OCI-LY1 (cell line): ENCODE measurements around the gene SGTB.

Experiments
- H2AFZ ChIP-seq: fragments of 200-600 bp; sonication (generic), shearing (Covaris generic); 2 replicates; pipeline ENCODE4 v1.6.0; 2014; ENCODE audit warnings: antibody characterized with exemption, mild to moderate bottlenecking, low read length
- H3F3A ChIP-seq: fragments of 200-600 bp; sonication (generic), shearing (Covaris generic); 2 replicates; pipeline ENCODE4 v1.6.0; 2014; ENCODE audit warnings: mild to moderate bottlenecking, antibody characterized with exemption, low read length, moderate library complexity; ENCODE audit not compliant: insufficient read depth
- H3K27ac ChIP-seq: fragments of 200-600 bp; sonication (generic); 2 replicates; pipeline ENCODE4 v1.5.1; 2014; ENCODE audit warnings: low read length, mixed run types, mild to moderate bottlenecking, low read depth; ENCODE audit not compliant: poor library complexity, severe bottlenecking
- H3K27me3 ChIP-seq: fragments of 200-600 bp; sonication (generic); 2 replicates; pipeline ENCODE4 v1.6.0; 2014; ENCODE audit warnings: antibody characterized with exemption, mild to moderate bottlenecking, low read length, moderate library complexity; ENCODE audit not compliant: insufficient read depth
- H3K36me3 ChIP-seq: fragments of 200-600 bp; sonication (generic); 2 replicates; pipeline ENCODE4 v1.6.1; 2014; ENCODE audit warnings: mild to moderate bottlenecking, antibody characterized with exemption, low read length, moderate library complexity, mixed read lengths; ENCODE audit not compliant: insufficient read depth
- H3K4me1 ChIP-seq: fragments of 200-600 bp; sonication (generic); 2 replicates; pipeline ENCODE4 v1.5.1; 2014; ENCODE audit warnings: mild to moderate bottlenecking, low read length, moderate library complexity; ENCODE audit not compliant: insufficient read depth, severe bottlenecking
- H3K4me2 ChIP-seq: fragments of 200-600 bp; sonication (generic), shearing (Covaris generic); 2 replicates; pipeline ENCODE4 v1.6.1; 2014; ENCODE audit warnings: low read length
- H3K4me3 ChIP-seq: fragments of 200-600 bp; sonication (generic); 2 replicates; pipeline ENCODE4 v1.5.1; 2014; ENCODE audit warnings: low read length, low read depth, mild to moderate bottlenecking, mixed read lengths; ENCODE audit not compliant: poor library complexity, severe bottlenecking
- H3K79me2 ChIP-seq: fragments of 200-600 bp; shearing (Covaris generic); 2 replicates; pipeline ENCODE4 v1.6.1; 2016; ENCODE audit warnings: mixed run types, low read length, mixed read lengths; ENCODE audit not compliant: insufficient read depth
- H3K9ac ChIP-seq: fragments of 200-600 bp; sonication (generic), shearing (Covaris generic); 2 replicates; pipeline ENCODE4 v1.6.1; 2014; ENCODE audit warnings: mild to moderate bottlenecking, low read length, mixed read lengths
- H3K9me2 ChIP-seq: fragments of 200-600 bp; sonication (generic), shearing (Covaris generic); 2 replicates; pipeline ENCODE4 v1.6.1; 2014; ENCODE audit warnings: low read depth, mild to moderate bottlenecking, low read length, mixed read lengths
- H3K9me3 ChIP-seq: fragments of 200-600 bp; shearing (Covaris generic); 2 replicates; pipeline ENCODE4 v1.6.1; 2014; ENCODE audit warnings: low read length, mixed read lengths
- H4K20me1 ChIP-seq: fragments of 200-600 bp; sonication (generic), shearing (Covaris generic); 2 replicates; pipeline ENCODE4 v1.6.0; 2016; ENCODE audit warnings: mild to moderate bottlenecking, low read length; ENCODE audit not compliant: insufficient read depth
- CTCF ChIP-seq: fragments of 200-600 bp; sonication (generic), shearing (Covaris generic); IDR thresholded peaks from 2 replicates; pipeline ENCODE4 v1.5.1; 2017; ENCODE audit warnings: mild to moderate bottlenecking, antibody characterized with exemption, low read length, moderate library complexity, mixed read lengths
- EZH2 ChIP-seq: fragments of 200-600 bp; sonication (generic), shearing (Covaris generic); IDR thresholded peaks from 2 replicates; pipeline ENCODE4 v1.8.0; 2017; ENCODE audit warnings: borderline replicate concordance, mixed run types, mild to moderate bottlenecking, antibody characterized with exemption, low read length, moderate library complexity, mixed read lengths

The SGTB gene

GRCh38 chr5:65640240-65640639 is 81.7 kb downstream of the SGTB start:
- H3K9me3 ChIP-seq: no peaks in the 10 kb centered on the region
- H3K27me3 ChIP-seq: no peaks in the 10 kb centered on the region
- no peak overlapping the region for H3K9ac ChIP-seq
- no peaks in the 10 kb centered on the region for H3K9me2 ChIP-seq
- TF ChIP-seq CTCF (no peak), EZH2 (no peak)
- H3K79me2 ChIP-seq: no peaks in the 10 kb centered on the region
- H3K4me1 ChIP-seq: no peaks in the 10 kb centered on the region
- peaks cover 49% of the 10 kb centered on the region for H3K36me3 ChIP-seq
- no peak overlapping the region for H3K4me2 ChIP-seq
- H2AFZ ChIP-seq: no peak overlapping the region
- no peaks in the 10 kb centered on the region for H3F3A ChIP-seq
- no peak overlapping the region for H3K27ac ChIP-seq
- H4K20me1 ChIP-seq: no peaks in the 10 kb centered on the region
- H3K4me3 ChIP-seq: no peak overlapping the region

- Histone ChIP-seq H3K9me3 (no peaks in the 10 kb centered on the region), H3K4me3 (no peak overlapping the region), H3K9me2 (no peaks in the 10 kb centered on the region), H3K9ac (no peak overlapping the region), H2AFZ (no peak overlapping the region), H3F3A (no peaks in the 10 kb centered on the region), H3K79me2 (peaks cover 50% of the 10 kb centered on the region), H3K27me3 (no peaks in the 10 kb centered on the region), H3K36me3 (peaks cover 25% of the 10 kb centered on the region), H4K20me1 (peaks cover 3% of the 10 kb centered on the region; the same call in 1 of the 2 replicates), H3K4me1 (peaks cover 16% of the 10 kb centered on the region), H3K27ac (no peak overlapping the region), H3K4me2 (no peak overlapping the region)
- no peak for TF ChIP-seq EZH2
- TF ChIP-seq CTCF: no peak
Measured at GRCh38 chr5:65630981-65631380, 90.9 kb downstream of the SGTB start.

GRCh38 chr5:65625743-65626142 is 96.2 kb downstream of the SGTB start:
- H3F3A ChIP-seq: no peaks in the 10 kb centered on the region
- H3K4me3 ChIP-seq: peak overlapping the region; percentile 94

More at GRCh38 chr5:65625743-65626142, 96.2 kb downstream of the SGTB start:
- Histone ChIP-seq H3K9me3 (no peaks in the 10 kb centered on the region), H3K4me1 (peaks cover 38% of the 10 kb centered on the region), H3K9ac (peak overlapping the region; percentile 93), H3K27me3 (no peaks in the 10 kb centered on the region), H4K20me1 (peaks cover 2% of the 10 kb centered on the region; the same call in 1 of the 2 replicates), H3K9me2 (no peaks in the 10 kb centered on the region), H3K4me2 (peak overlapping the region; percentile 83), H3K27ac (peak overlapping the region; percentile 74), H3K79me2 (peaks cover 73% of the 10 kb centered on the region), H3K36me3 (peaks cover 12% of the 10 kb centered on the region; the same call in 1 of the 2 replicates), H2AFZ (peak overlapping the region; percentile 56; the same call in 1 of the 2 replicates)
- TF ChIP-seq EZH2: no peak
- TF ChIP-seq CTCF: no peak
